ENCODE results near the gene PLCB4.

- TF ChIP-seq CTCF (conservative IDR thresholded peaks at IDR 0.05 in 1 of 2, IDR thresholded peaks at IDR 0.05 in 1 of 2; ENCODE audit: extremely low read depth in 1 of 2, insufficient read depth in 1 of 2, low read depth in 1 of 2, low read length in 2 of 2) = no peak
- no peak for TF ChIP-seq EZH2 (IDR thresholded peaks at IDR 0.05; ENCODE audit: borderline replicate concordance, low read length)
These were observed 14.7 kb upstream of the PLCB4 start for GRCh38 chr20:9054176-9054575.
